H1 (cell line): ENCODE measurements around the gene OBSCN. TPM values are rescaled to one million over a fixed set of nuclear protein-coding genes. Genes with fewer than 3 reads are reported as not detected.

Source experiments
- CTCF ChIA-PET: fragments of 300-600 bp; sonication (Branson Sonifier 250); formaldehyde crosslinking; loops from one replicate; lab custom pipeline; 2021; ENCODE audit not compliant: partially characterized antibody; lab: Charles Lee
- POLR2A ChIA-PET: fragments of 300-600 bp; sonication (Branson Sonifier 250); formaldehyde crosslinking; loops from one replicate; lab custom pipeline; 2021; ENCODE audit warnings: inconsistent platforms; ENCODE audit not compliant: partially characterized antibody; lab: Charles Lee
- DNase-seq, 2 experiments: peaks; one replicate each; pipeline versions ENCODE4 v3.0.0 to v3.0.0-alpha.2; 2010 to 2022; ENCODE audit warnings: low spot score in 2 of 2, low read depth in 1 of 2, mixed read lengths in 1 of 2
- FAIRE-seq: peaks from 2 replicates; lab custom pipeline; 2011; peaks lifted over from hg19 to GRCh38; lab: Jason Lieb, UNC
- H2AFZ ChIP-seq: 2 replicates; pipeline ENCODE4 v1.8.1; 2012; ENCODE audit warnings: low read length, inconsistent platforms
- H2AK5ac ChIP-seq: 2 replicates; pipeline ENCODE4 v1.6.1; 2013; ENCODE audit warnings: low read depth, low read length
- H2BK120ac ChIP-seq: replicated peaks from 2 replicates; pipeline ENCODE3; 2013; ENCODE audit warnings: low read depth, low read length, inconsistent platforms
- H2BK12ac ChIP-seq: 2 replicates; pipeline ENCODE4 v1.6.1; 2013; ENCODE audit warnings: low read depth, low read length
- H2BK15ac ChIP-seq: 2 replicates; pipeline ENCODE4 v1.6.1; 2013; ENCODE audit warnings: low read length
- H2BK20ac ChIP-seq: 2 replicates; pipeline ENCODE4 v1.6.1; 2013; ENCODE audit warnings: low read length
- H2BK5ac ChIP-seq: 2 replicates; pipeline ENCODE4 v1.6.1; 2013; ENCODE audit warnings: low read depth, low read length
- H3K14ac ChIP-seq: 2 replicates; pipeline ENCODE4 v1.6.1; 2013; ENCODE audit warnings: inconsistent platforms; ENCODE audit not compliant: insufficient read length
- H3K18ac ChIP-seq: 2 replicates; pipeline ENCODE4 v1.6.1; 2013; ENCODE audit warnings: low read length; ENCODE audit errors: extremely low read depth
- H3K23ac ChIP-seq: 2 replicates; pipeline ENCODE4 v1.6.1; 2013; ENCODE audit warnings: inconsistent platforms; ENCODE audit not compliant: insufficient read length
- H3K23me2 ChIP-seq: 2 replicates; pipeline ENCODE4 v1.6.1; 2013; ENCODE audit warnings: low read depth, low read length
- H3K27ac ChIP-seq: 2 replicates; pipeline ENCODE4 v1.6.1; 2011; ENCODE audit warnings: low read depth, low read length, inconsistent platforms
- H3K27me3 ChIP-seq, 4 experiments: replicated peaks in 1 of 4; 1 replicate in 1 of 4; 2 replicates in 3 of 4; pipeline versions ENCODE4 v1.6.1 to v1.8.1; 2011 to 2013; ENCODE audit warnings: low read length in 3 of 4, mild to moderate bottlenecking in 3 of 4, inconsistent platforms in 2 of 4, mixed read lengths in 2 of 4, moderate library complexity in 1 of 4; ENCODE audit not compliant: control insufficient read depth in 3 of 4, insufficient read depth in 3 of 4; ENCODE audit errors: extremely low read depth in 1 of 4
- H3K36me3 ChIP-seq, 4 experiments: 2 replicates each; pipeline versions ENCODE4 v1.6.1 to v1.8.1; 2011 to 2013; ENCODE audit warnings: mild to moderate bottlenecking in 4 of 4, low read length in 3 of 4, moderate library complexity in 2 of 4, control low read depth in 1 of 4, inconsistent platforms in 1 of 4; ENCODE audit not compliant: insufficient read depth in 4 of 4, control insufficient read depth in 2 of 4
- H3K4ac ChIP-seq: replicated peaks from 2 replicates; pipeline ENCODE3; 2013; ENCODE audit warnings: low read length, low read depth, mixed read lengths, inconsistent platforms; ENCODE audit not compliant: insufficient read length
- H3K4me1 ChIP-seq, 4 experiments: replicated peaks in 1 of 4; 1 replicate in 1 of 4; 2 replicates in 3 of 4; pipeline versions ENCODE4 v1.6.1 to v1.8.1; 2011 to 2013; ENCODE audit warnings: low read length in 3 of 4, inconsistent platforms in 2 of 4, mixed read lengths in 1 of 4; ENCODE audit not compliant: insufficient read depth in 4 of 4, control insufficient read depth in 3 of 4
- H3K4me2 ChIP-seq, 2 experiments: 2 replicates each; pipeline versions ENCODE4 v1.6.1 to v1.8.1; 2011 to 2013; ENCODE audit warnings: low read depth in 2 of 2, low read length in 2 of 2, control low read depth in 1 of 2, inconsistent platforms in 1 of 2, mild to moderate bottlenecking in 1 of 2; ENCODE audit not compliant: insufficient read depth in 1 of 2
- H3K4me3 ChIP-seq, 4 experiments: fragments of 200-600, 300-600 bp in 1 of 4; sonication (generic), shearing (Covaris generic), sonication (Bioruptor Twin) in 1 of 4; 2 replicates each; pipeline versions ENCODE4 v1.5.1 to v1.8.1; 2011 to 2016; ENCODE audit warnings: low read length in 4 of 4, low read depth in 3 of 4, control low read depth in 2 of 4, inconsistent platforms in 2 of 4, mild to moderate bottlenecking in 2 of 4, mixed read lengths in 1 of 4, moderate library complexity in 1 of 4; ENCODE audit not compliant: insufficient read depth in 2 of 4; ENCODE audit errors: extremely low read depth in 1 of 4
- H3K56ac ChIP-seq: replicated peaks from 2 replicates; pipeline ENCODE3; 2013; ENCODE audit warnings: low read depth, mild to moderate bottlenecking, mixed read lengths, low read length, inconsistent platforms; ENCODE audit not compliant: insufficient read length
- H3K79me1 ChIP-seq: 2 replicates; pipeline ENCODE4 v1.6.1; 2013; ENCODE audit warnings: low read depth, low read length, control low read depth
- H3K79me2 ChIP-seq, 2 experiments: 2 replicates each; pipeline versions ENCODE4 v1.6.1 to v1.8.1; 2012 to 2013; ENCODE audit warnings: low read length in 2 of 2, mild to moderate bottlenecking in 2 of 2, inconsistent platforms in 1 of 2; ENCODE audit not compliant: insufficient read depth in 2 of 2, control insufficient read depth in 1 of 2
- H3K9ac ChIP-seq, 4 experiments: replicated peaks in 1 of 4; 1 replicate in 1 of 4; 2 replicates in 3 of 4; pipeline versions ENCODE4 v1.6.1 to v1.8.1; 2011 to 2013; ENCODE audit warnings: low read depth in 3 of 4, low read length in 3 of 4, control low read depth in 2 of 4, mild to moderate bottlenecking in 2 of 4, moderate library complexity in 2 of 4, inconsistent platforms in 1 of 4; ENCODE audit errors: extremely low read depth in 1 of 4
- H3K9me3 ChIP-seq, 2 experiments: 2 replicates each; pipeline versions ENCODE4 v1.6.1 to v1.8.1; 2012 to 2013; ENCODE audit warnings: mild to moderate bottlenecking in 2 of 2, moderate library complexity in 2 of 2, control low read depth in 1 of 2, inconsistent platforms in 1 of 2, low read depth in 1 of 2, low read length in 1 of 2, mixed read lengths in 1 of 2; ENCODE audit not compliant: insufficient read depth in 2 of 2
- H4K20me1 ChIP-seq, 2 experiments: replicated peaks in 1 of 2; 2 replicates each; pipeline versions ENCODE3 to v1.8.1; 2011 to 2013; ENCODE audit warnings: inconsistent platforms in 2 of 2, low read length in 2 of 2, mild to moderate bottlenecking in 1 of 2; ENCODE audit not compliant: insufficient read depth in 2 of 2, control insufficient read depth in 1 of 2
- H4K5ac ChIP-seq: 2 replicates; pipeline ENCODE4 v1.6.1; 2013; ENCODE audit warnings: low read length, low read depth, mixed read lengths, inconsistent platforms; ENCODE audit not compliant: insufficient read length
- H4K8ac ChIP-seq: 2 replicates; pipeline ENCODE4 v1.8.0; 2013; ENCODE audit warnings: mild to moderate bottlenecking, moderate library complexity, low read length, inconsistent platforms; ENCODE audit not compliant: insufficient read depth; ENCODE audit errors: extremely low read depth
- H4K91ac ChIP-seq: replicated peaks from 2 replicates; pipeline ENCODE3; 2013; ENCODE audit warnings: low read length, mixed read lengths, inconsistent platforms; ENCODE audit not compliant: insufficient read length
- CBX5 ChIP-seq: fragments of 300-800, 300-1000 bp; sonication (generic); IDR thresholded peaks from 2 replicates; pipeline ENCODE4 v1.7.1; 2016; ENCODE audit warnings: antibody characterized with exemption, low read length, low read depth
- CEBPB ChIP-seq: IDR thresholded peaks from 2 replicates; pipeline ENCODE4 v1.6.1; 2012; ENCODE audit warnings: low read depth, low read length
- CTBP2 ChIP-seq: IDR thresholded peaks from 2 replicates; pipeline ENCODE4 v1.7.0; 2011; ENCODE audit warnings: borderline replicate concordance, mild to moderate bottlenecking, moderate library complexity, mixed read lengths, low read length; ENCODE audit not compliant: insufficient read depth, insufficient read length
- GABPA ChIP-seq: IDR thresholded peaks from 2 replicates; pipeline ENCODE4 v1.6.1; 2011; ENCODE audit warnings: mild to moderate bottlenecking, low read length, moderate library complexity, borderline replicate concordance; ENCODE audit not compliant: insufficient read depth
- KDM4A ChIP-seq: IDR thresholded peaks from one replicate; pipeline ENCODE4 v1.7.1; 2012; ENCODE audit warnings: low read depth, mild to moderate bottlenecking, moderate library complexity, low read length, inconsistent platforms; ENCODE audit not compliant: severe bottlenecking
- MAX ChIP-seq: IDR thresholded peaks from 2 replicates; pipeline ENCODE4 v1.6.1; 2012; ENCODE audit warnings: inconsistent platforms
- PHF8 ChIP-seq: fragments of 200-600 bp; sonication (generic); conservative IDR thresholded peaks from 2 replicates; pipeline ENCODE4 v1.7.1; 2012; ENCODE audit warnings: low read depth, mild to moderate bottlenecking, inconsistent platforms, low read length, moderate library complexity
- RNF2 ChIP-seq: fragments of 200-900, 300-1000 bp; sonication (generic); IDR thresholded peaks from 2 replicates; pipeline ENCODE4 v1.7.1; 2016; ENCODE audit warnings: borderline replicate concordance, low read depth, mild to moderate bottlenecking, antibody characterized with exemption, low read length; ENCODE audit not compliant: poor library complexity, severe bottlenecking; ENCODE audit errors: missing control alignments
- SUZ12 ChIP-seq: fragments of 200-600 bp; sonication (generic); IDR thresholded peaks from 2 replicates; pipeline ENCODE4 v1.6.1; 2012; ENCODE audit warnings: mild to moderate bottlenecking, inconsistent platforms, low read length, moderate library complexity, mixed read lengths
- TAF1 ChIP-seq: IDR thresholded peaks from 2 replicates; pipeline ENCODE4 v1.6.1; 2011; ENCODE audit warnings: mild to moderate bottlenecking, low read depth, low read length
- ZNF274 ChIP-seq: IDR thresholded peaks from 2 replicates; pipeline ENCODE4 v1.7.0; 2012; ENCODE audit warnings: low read length, borderline replicate concordance; ENCODE audit errors: extremely low read depth
- WGBS, 2 experiments: shearing (Covaris generic) in 1 of 2; methylation state at CpG; one replicate each; pipeline versions ENCODE4 v1.1.6 to v1.1.7; 2013 to 2015; ENCODE audit warnings: low lambda C conversion rate in 2 of 2, mixed read lengths in 2 of 2, inconsistent platforms in 1 of 2, low coverage in 1 of 2, missing lambda C conversion rate in 1 of 2; ENCODE audit not compliant: insufficient replicate concordance in 2 of 2, insufficient coverage in 1 of 2, insufficient read length in 1 of 2; ENCODE audit errors: extremely low coverage in 1 of 2, missing lambda C conversion rate in 1 of 2; 5-methylcytosine and 5-hydroxymethylcytosine counted together
- polyA plus RNA-seq, 7 experiments: library from polyadenylated mRNA; depleted of rRNA in 3 of 7; stranded (reverse) in 5 of 7; unstranded in 2 of 7; fragments of >200 nt in 5 of 7; fragments of 200-250 nt in 2 of 7; gene quantifications; 1 replicate in 5 of 7; 2 replicates in 1 of 7; 4 replicates in 1 of 7; pipeline versions ENCODE4 v1.2.1 to v1.2.3, GENCODE V29; 2011 to 2013; ENCODE audit warnings: missing spikeins in 2 of 7, mixed read lengths in 2 of 7
- total RNA-seq: library from RNA; stranded (reverse); fragmentation: NEBNext Ultra II Directional; extraction: Animal tissue kit (Norgen Biotek cat#: 25700); gene quantifications from 2 replicates; pipeline ENCODE4 v1.2.1, GENCODE V29; 2021

OBSCN gene
- total and polyA plus RNA-seq, 2 of the 8 experiments (the other 6 are each of a cell fraction or from before 2014, with no cell fraction given), result 7.5 to 28.4 TPM

- no peak overlapping the region for H2BK12ac ChIP-seq
- no peaks in the 10 kb centered on the region for H3K79me2 ChIP-seq
- H4K20me1 ChIP-seq, result no peaks in the 10 kb centered on the region
- H3K23me2 ChIP-seq, result no peaks in the 10 kb centered on the region
- H3K27ac ChIP-seq, result no peak overlapping the region
- no peak overlapping the region for H2AK5ac ChIP-seq
- H2BK15ac ChIP-seq, result no peak overlapping the region
- H3K4me1 ChIP-seq, result no peaks in the 10 kb centered on the region
- CTCF ChIA-PET, result interaction anchor here (2.2 kb wide), 1 partner anchor 11 kb away, joined by 9 read pairs; no protein-coding TSS in a partner anchor
- H3K14ac ChIP-seq, result no peak overlapping the region
- no peak overlapping the region for H2BK20ac ChIP-seq
- DNase-seq (no peak), FAIRE-seq (no peak)
- H3K18ac ChIP-seq, result no peak overlapping the region
- POLR2A ChIA-PET, result interaction anchor here (0.8 kb wide), 1 partner anchor 11 kb away, joined by 3 read pairs; no protein-coding TSS in a partner anchor
- no peak overlapping the region for H3K23ac ChIP-seq
- no peak overlapping the region for H2AFZ ChIP-seq
- H3K9me3 ChIP-seq, result no peaks in the 10 kb centered on the region; a peak in 1 of 4 replicates
- no peak overlapping the region for H3K9ac ChIP-seq
- no peak overlapping the region for H4K91ac ChIP-seq
- 0 out of 2 replicates have a peak overlapping the region, but pooled peaks have one; percentile 21 for H4K8ac ChIP-seq
- H3K36me3 ChIP-seq, result no peaks in the 10 kb centered on the region
- H2BK120ac ChIP-seq, result no peak overlapping the region
- no peak overlapping the region for H3K4me3 ChIP-seq
- no peak overlapping the region for H2BK5ac ChIP-seq
- no peak overlapping the region for H3K4ac ChIP-seq
- H3K4me2 ChIP-seq, result no peak overlapping the region
- no peak overlapping the region for H4K5ac ChIP-seq
- 89% methylated on average over 26 of the region's 37 CpGs; no CpG with 5 or more reads in 1 of the 2 experiments for WGBS, 2 experiments
- H3K27me3 ChIP-seq, result no peaks in the 10 kb centered on the region
- no peaks in the 10 kb centered on the region for H3K79me1 ChIP-seq
- no peak overlapping the region for H3K56ac ChIP-seq
- TF ChIP-seq CEBPB (no peak), CBX5 (no peak), MAX (no peak), CTBP2 (no peak), TAF1 (no peak), ZNF274 (no peak), PHF8 (no peak), GABPA (no peak), KDM4A (no peak), SUZ12 (no peak), RNF2 (no peak)
These were observed 143.3 kb downstream of the OBSCN start for GRCh38 chr1:228350831-228351781.
